PFSK-1 (cell line): ENCODE results near the gene OR56B4.

Source experiments
- FOXP2 ChIP-seq: optimal IDR thresholded peaks from 2 replicates; pipeline ENCODE3; 2011; ENCODE audit warnings: borderline replicate concordance, control low read depth, inconsistent platforms; ENCODE audit not compliant: insufficient read depth; ENCODE audit errors: extremely low read length, extremely low read depth
- POLR2AphosphoS5 ChIP-seq: IDR thresholded peaks from 2 replicates; pipeline ENCODE4 v1.6.1; 2012; ENCODE audit warnings: low read depth, mild to moderate bottlenecking, control low read depth, low read length, moderate library complexity
- REST ChIP-seq, 2 experiments: IDR thresholded peaks; 2 replicates each; pipeline versions ENCODE4 v1.6.1 to v1.8.0; 2011 to 2012; ENCODE audit warnings: low read depth in 2 of 2, low read length in 2 of 2, control low read depth in 1 of 2, inconsistent platforms in 1 of 2, mild to moderate bottlenecking in 1 of 2, moderate library complexity in 1 of 2; ENCODE audit not compliant: insufficient read depth in 1 of 2
- SIN3A ChIP-seq: IDR thresholded peaks from 2 replicates; pipeline ENCODE4 v1.6.1; 2012; ENCODE audit warnings: mild to moderate bottlenecking, low read length, moderate library complexity, borderline replicate concordance; ENCODE audit not compliant: insufficient read depth
- TAF1 ChIP-seq: IDR thresholded peaks from 2 replicates; pipeline ENCODE4 v1.6.1; 2012; ENCODE audit warnings: low read length, control low read depth, borderline replicate concordance; ENCODE audit not compliant: insufficient read depth

OR56B4 gene

GRCh38 chr11:6152126-6152525 lies 44.6 kb downstream of the OR56B4 start:
- no peak for TF ChIP-seq TAF1
- TF ChIP-seq FOXP2 = no peak
- no peak for TF ChIP-seq POLR2AphosphoS5
- no peak for TF ChIP-seq REST (IDR thresholded peaks at IDR 0.05; ENCODE audit: insufficient read depth in 1 of 2, low read depth in 2 of 2, low read length in 2 of 2)
- no peak for TF ChIP-seq SIN3A

GRCh38 chr11:6156628-6157359 lies 49.3 kb downstream of the OR56B4 start:
- TF ChIP-seq POLR2AphosphoS5 (no peak), REST (IDR thresholded peaks at IDR 0.05; ENCODE audit: insufficient read depth in 1 of 2, low read depth in 2 of 2, low read length in 2 of 2) (no peak), TAF1 (no peak), FOXP2 (no peak), SIN3A (no peak)
